HepG2 (cell line): Measurements from ENCODE around the gene MARF1. TPM values are rescaled to one million over a fixed set of nuclear protein-coding genes. Genes with fewer than 3 reads are reported as not detected.

Experiments
- ATF3 ChIP-seq: sonication (generic); formaldehyde crosslinking; IDR thresholded peaks from 2 replicates; pipeline ENCODE4 v1.4.0; 2020; ENCODE audit warnings: missing genetic modification reagents
- ATRX ChIP-seq: sonication (generic); formaldehyde crosslinking; IDR thresholded peaks from 2 replicates; pipeline ENCODE4 v1.4.0; 2020; ENCODE audit warnings: missing genetic modification reagents, borderline replicate concordance
- CBX2 ChIP-seq, 2 experiments: fragments of 200-600 bp in 1 of 2; sonication (generic); formaldehyde crosslinking in 1 of 2; IDR thresholded peaks; 2 replicates each; pipeline versions ENCODE4 v1.7.0 to v1.8.1; 2018 to 2022; ENCODE audit warnings: low read depth in 2 of 2, low read length in 1 of 2, mild to moderate bottlenecking in 1 of 2, missing genetic modification reagents in 1 of 2
- DMAP1 ChIP-seq: IDR thresholded peaks from 2 replicates; pipeline ENCODE4 v1.6.1; 2016
- ELF1 ChIP-seq: sonication (generic); formaldehyde crosslinking; IDR thresholded peaks from 2 replicates; pipeline ENCODE4 v1.4.0; 2020; ENCODE audit warnings: missing genetic modification reagents
- ETS1 ChIP-seq: sonication (generic); formaldehyde crosslinking; IDR thresholded peaks from 2 replicates; pipeline ENCODE4 v1.4.0; 2020; ENCODE audit warnings: missing genetic modification reagents
- ETV5 ChIP-seq: IDR thresholded peaks from 2 replicates; pipeline ENCODE4 v1.6.1; 2018; ENCODE audit warnings: missing biosample characterization, missing genetic modification reagents, inconsistent platforms, borderline replicate concordance
- FOXP1 ChIP-seq, 2 experiments: fragments of 450-650 bp in 1 of 2; IDR thresholded peaks; 2 replicates each; pipeline ENCODE4 v1.6.1; 2017 to 2018; ENCODE audit warnings: antibody characterized with exemption in 1 of 2
- HMGA1 ChIP-seq: sonication (generic); formaldehyde crosslinking; conservative IDR thresholded peaks from 2 replicates; pipeline ENCODE4 v1.4.0; 2020; ENCODE audit warnings: missing genetic modification reagents
- PHF21A ChIP-seq: sonication (generic); formaldehyde crosslinking; IDR thresholded peaks from 2 replicates; pipeline ENCODE4 v1.5.0; 2020; ENCODE audit warnings: mild to moderate bottlenecking, missing genetic modification reagents
- SMC3 ChIP-seq: IDR thresholded peaks from 2 replicates; pipeline ENCODE4 v1.6.1; 2011; ENCODE audit warnings: low read length, improper control_type of control experiment
- YEATS2 ChIP-seq: sonication (generic); formaldehyde crosslinking; IDR thresholded peaks from 2 replicates; pipeline ENCODE4 v1.4.0; 2020; ENCODE audit warnings: missing genetic modification reagents, borderline replicate concordance
- ZBTB33 ChIP-seq: sonication (generic); formaldehyde crosslinking; IDR thresholded peaks from 2 replicates; pipeline ENCODE4 v1.4.0; 2020; ENCODE audit warnings: missing genetic modification reagents
- ZC3H4 ChIP-seq: sonication (generic); formaldehyde crosslinking; IDR thresholded peaks from 2 replicates; pipeline ENCODE4 v1.4.0; 2020; ENCODE audit warnings: missing genetic modification reagents, borderline replicate concordance
- ZNF460 ChIP-seq: sonication (generic); formaldehyde crosslinking; IDR thresholded peaks from 2 replicates; pipeline ENCODE4 v1.5.1; 2020; ENCODE audit warnings: missing genetic modification reagents, mild to moderate bottlenecking, borderline replicate concordance
- ZNF569 ChIP-seq: sonication (generic); formaldehyde crosslinking; IDR thresholded peaks from 2 replicates; pipeline ENCODE4 v1.5.0; 2020; ENCODE audit warnings: mild to moderate bottlenecking, missing genetic modification reagents, moderate library complexity, borderline replicate concordance
- ZNF572 ChIP-seq: sonication (generic); formaldehyde crosslinking; IDR thresholded peaks from 2 replicates; pipeline ENCODE4 v1.5.1; 2020; ENCODE audit warnings: mild to moderate bottlenecking, missing genetic modification reagents
- ZNF614 ChIP-seq: IDR thresholded peaks from 2 replicates; pipeline ENCODE4 v1.6.1; 2018; ENCODE audit warnings: missing biosample characterization, missing genetic modification reagents, inconsistent platforms, borderline replicate concordance
- ZNF644 ChIP-seq: IDR thresholded peaks from 2 replicates; pipeline ENCODE4 v1.6.1; 2016; ENCODE audit warnings: low read depth
- ZZZ3 ChIP-seq: sonication (generic); formaldehyde crosslinking; IDR thresholded peaks from 2 replicates; pipeline ENCODE4 v1.4.0; 2020; ENCODE audit warnings: missing genetic modification reagents, mild to moderate bottlenecking, borderline replicate concordance
- polyA plus RNA-seq, 8 experiments: library from polyadenylated mRNA; depleted of rRNA in 3 of 8; stranded (reverse) in 7 of 8; unstranded in 1 of 8; fragments of >200 nt; fragmentation: Illumina TruSeq in 4 of 8; extraction: Trizol in 4 of 8; gene quantifications; 2 replicates each; pipeline versions ENCODE4 v1.2.1 to v1.2.3, GENCODE V29; 2011 to 2016; ENCODE audit warnings: low read depth in 4 of 8, missing spikeins in 1 of 8, mixed read lengths in 1 of 8; ENCODE audit not compliant: insufficient read depth in 1 of 8
- total RNA-seq, 5 experiments: library from RNA; depleted of rRNA; stranded (reverse); fragments of >200 nt; fragmentation: Illumina TruSeq; extraction: Trizol; gene quantifications; 2 replicates each; pipeline ENCODE4 v1.2.3, GENCODE V29; 2016; ENCODE audit warnings: low read depth in 1 of 5
- TF ChIP-seq, protein P1 (sequence below): sonication (generic); formaldehyde crosslinking; IDR thresholded peaks from 2 replicates; pipeline ENCODE4 v1.4.0; 2020; ENCODE audit warnings: missing genetic modification reagents, borderline replicate concordance
- TF ChIP-seq, protein P2 (sequence below): sonication (generic); formaldehyde crosslinking; IDR thresholded peaks from 2 replicates; pipeline ENCODE4 v1.5.0; 2020; ENCODE audit warnings: missing genetic modification reagents

Gene MARF1
- total and polyA plus RNA-seq, 2 of the 13 experiments (the other 11 are each of a cell fraction or from before 2014, with no cell fraction given) = 8.7 to 20.7 TPM

DNA sequence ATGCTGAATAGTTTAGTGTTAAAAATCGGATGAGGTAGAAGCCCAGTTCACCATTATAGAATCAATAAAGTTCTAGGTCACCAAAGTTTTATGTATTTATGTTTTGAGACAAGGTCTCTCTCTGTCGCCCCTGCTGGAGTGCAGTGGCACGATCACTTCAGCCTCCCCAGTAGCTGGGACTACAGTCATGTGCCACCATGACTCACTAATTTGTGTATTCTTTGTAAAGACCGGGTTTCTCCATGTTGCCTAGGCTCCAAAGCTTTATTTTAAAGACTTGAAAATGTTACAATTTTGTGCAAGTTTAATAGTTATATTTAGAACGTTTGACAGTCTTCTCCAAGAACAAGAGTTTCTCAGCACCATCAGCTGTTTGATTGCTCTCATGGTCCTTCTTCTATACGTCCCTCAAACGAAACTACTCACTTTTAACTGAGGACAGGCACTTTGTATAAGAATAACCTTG is 39.2 kb upstream of the MARF1 start (continued):
- no peak for TF ChIP-seq ZNF572
- peak; percentile 96 for TF ChIP-seq ZNF644
- TF ChIP-seq ETV5 (CRISPR knock-in tag) = peak; percentile 18; the same call in 1 of the 2 replicates
- TF ChIP-seq YEATS2 = peak; percentile 51; the same call in 1 of the 2 replicates
- TF ChIP-seq SMC3 = peak; percentile 69
- 0 out of 2 replicates have a peak, but pooled peaks have one; percentile 31 for TF ChIP-seq ZBTB33 (CRISPR knock-in tag)
- TF ChIP-seq FOXP1 (IDR thresholded peaks at IDR 0.05) = no peak
- 0 out of 2 replicates have a peak, but pooled peaks have one; percentile 45 for TF ChIP-seq FOXP1 (CRISPR knock-in tag; IDR thresholded peaks at IDR 0.05)
- TF ChIP-seq DMAP1 (CRISPR knock-in tag) = peak; percentile 34; the same call in 1 of the 2 replicates
- TF ChIP-seq ATF3 = peak; percentile 74; the same call in 1 of the 2 replicates
- no peak for TF ChIP-seq ATRX
- TF ChIP-seq ELF1 (CRISPR knock-in tag) = no peak
- TF ChIP-seq ZC3H4 = no peak
- no peak for TF ChIP-seq ETS1 (CRISPR knock-in tag)
- no peak for TF ChIP-seq ZNF614
- TF ChIP-seq ZZZ3 = no peak
- TF ChIP-seq, protein P1, sequence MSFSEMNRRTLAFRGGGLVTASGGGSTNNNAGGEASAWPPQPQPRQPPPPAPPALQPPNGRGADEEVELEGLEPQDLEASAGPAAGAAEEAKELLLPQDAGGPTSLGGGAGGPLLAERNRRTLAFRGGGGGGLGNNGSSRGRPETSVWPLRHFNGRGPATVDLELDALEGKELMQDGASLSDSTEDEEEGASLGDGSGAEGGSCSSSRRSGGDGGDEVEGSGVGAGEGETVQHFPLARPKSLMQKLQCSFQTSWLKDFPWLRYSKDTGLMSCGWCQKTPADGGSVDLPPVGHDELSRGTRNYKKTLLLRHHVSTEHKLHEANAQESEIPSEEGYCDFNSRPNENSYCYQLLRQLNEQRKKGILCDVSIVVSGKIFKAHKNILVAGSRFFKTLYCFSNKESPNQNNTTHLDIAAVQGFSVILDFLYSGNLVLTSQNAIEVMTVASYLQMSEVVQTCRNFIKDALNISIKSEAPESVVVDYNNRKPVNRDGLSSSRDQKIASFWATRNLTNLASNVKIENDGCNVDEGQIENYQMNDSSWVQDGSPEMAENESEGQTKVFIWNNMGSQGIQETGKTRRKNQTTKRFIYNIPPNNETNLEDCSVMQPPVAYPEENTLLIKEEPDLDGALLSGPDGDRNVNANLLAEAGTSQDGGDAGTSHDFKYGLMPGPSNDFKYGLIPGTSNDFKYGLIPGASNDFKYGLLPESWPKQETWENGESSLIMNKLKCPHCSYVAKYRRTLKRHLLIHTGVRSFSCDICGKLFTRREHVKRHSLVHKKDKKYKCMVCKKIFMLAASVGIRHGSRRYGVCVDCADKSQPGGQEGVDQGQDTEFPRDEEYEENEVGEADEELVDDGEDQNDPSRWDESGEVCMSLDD (CRISPR knock-in tag) = no peak
- no peak for TF ChIP-seq CBX2 (IDR thresholded peaks at IDR 0.05; ENCODE audit: low read depth, low read length)
- TF ChIP-seq CBX2 (CRISPR knock-in tag; IDR thresholded peaks at IDR 0.05; ENCODE audit: low read depth) = no peak
- TF ChIP-seq ZNF569 (CRISPR knock-in tag) = no peak
- no peak for TF ChIP-seq ZNF460
- no peak for TF ChIP-seq HMGA1 (CRISPR knock-in tag)
- TF ChIP-seq, protein P2, sequence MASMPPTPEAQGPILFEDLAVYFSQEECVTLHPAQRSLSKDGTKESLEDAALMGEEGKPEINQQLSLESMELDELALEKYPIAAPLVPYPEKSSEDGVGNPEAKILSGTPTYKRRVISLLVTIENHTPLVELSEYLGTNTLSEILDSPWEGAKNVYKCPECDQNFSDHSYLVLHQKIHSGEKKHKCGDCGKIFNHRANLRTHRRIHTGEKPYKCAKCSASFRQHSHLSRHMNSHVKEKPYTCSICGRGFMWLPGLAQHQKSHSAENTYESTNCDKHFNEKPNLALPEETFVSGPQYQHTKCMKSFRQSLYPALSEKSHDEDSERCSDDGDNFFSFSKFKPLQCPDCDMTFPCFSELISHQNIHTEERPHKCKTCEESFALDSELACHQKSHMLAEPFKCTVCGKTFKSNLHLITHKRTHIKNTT = no peak
- no peak; the same call in 1 of the 2 replicates for TF ChIP-seq PHF21A (CRISPR knock-in tag)
